Thyroid gland (tissue), 4 donors: Measurements from ENCODE around the gene PDRG1.

Experiments
- CTCF ChIP-seq, 6 experiments: fragments of 200-600 bp in 3 of 6; fragments of 450-650 bp in 3 of 6; sonication (generic) in 3 of 6; IDR thresholded peaks; one replicate each; pipeline ENCODE4 v1.5.1; 2016 to 2019; ENCODE audit warnings: antibody characterized with exemption in 6 of 6, mild to moderate bottlenecking in 2 of 6, inconsistent platforms in 1 of 6, moderate library complexity in 1 of 6
- POLR2A ChIP-seq, 2 donors: fragments of 450-650 bp; IDR thresholded peaks; one replicate each; pipeline ENCODE4 v1.6.1; 2017; ENCODE audit warnings: antibody characterized with exemption in 2 of 2, mild to moderate bottlenecking in 2 of 2, moderate library complexity in 1 of 2

GRCh38 chr20:31972471-31973021 is 20.7 kb upstream of the PDRG1 start:
- no peak for TF ChIP-seq POLR2A (IDR thresholded peaks at IDR 0.05)
- no peak for TF ChIP-seq CTCF (IDR thresholded peaks at IDR 0.05)
